Thymus (tissue), 11 donors: ENCODE results near the gene MYH1. TPM values are rescaled to one million over a fixed set of nuclear protein-coding genes. Genes with fewer than 3 reads are reported as not detected.
"Not testable (repeated sequence)": the region's sequence is repeated elsewhere in the genome, so short reads cannot be mapped to it uniquely, and the experiment has no call there.

Experiments used
- DNase-seq, 9 donors: peaks; one replicate each; pipeline ENCODE4 v3.0.0-alpha.2; 2013; ENCODE audit warnings: low spot score in 9 of 9, low read depth in 6 of 9, missing footprints in 1 of 9
- H3K27ac ChIP-seq, 2 donors: one replicate each; pipeline ENCODE4 v1.5.1; 2013; ENCODE audit warnings: control low read depth in 1 of 2, low read depth in 1 of 2, low read length in 1 of 2, mild to moderate bottlenecking in 1 of 2, moderate library complexity in 1 of 2
- H3K27me3 ChIP-seq, 2 donors: one replicate each; pipeline ENCODE4 v1.5.1; 2013; ENCODE audit warnings: low read length in 1 of 2; ENCODE audit not compliant: control insufficient read depth in 2 of 2, insufficient read depth in 1 of 2
- H3K36me3 ChIP-seq, 2 donors: one replicate each; pipeline ENCODE4 v1.5.1; 2013; ENCODE audit warnings: low read length in 1 of 2, mild to moderate bottlenecking in 1 of 2, moderate library complexity in 1 of 2; ENCODE audit not compliant: control insufficient read depth in 2 of 2, insufficient read depth in 2 of 2
- H3K4me1 ChIP-seq, 2 donors: one replicate each; pipeline ENCODE4 v1.5.1; 2013; ENCODE audit warnings: low read length in 2 of 2; ENCODE audit not compliant: control insufficient read depth in 2 of 2, insufficient read depth in 2 of 2
- H3K4me3 ChIP-seq, 2 donors: one replicate each; pipeline ENCODE4 v1.5.1; 2013; ENCODE audit warnings: low read length in 2 of 2, control low read depth in 1 of 2, mild to moderate bottlenecking in 1 of 2
- H3K9me3 ChIP-seq, 2 donors: one replicate each; pipeline ENCODE4 v1.5.1; 2013; ENCODE audit warnings: low read length in 1 of 2, mild to moderate bottlenecking in 1 of 2; ENCODE audit not compliant: control insufficient read depth in 2 of 2, insufficient read depth in 1 of 2
- WGBS: extraction: QIAGEN DNeasy Blood & Tissue Kit; methylation state at CpG from one replicate; pipeline ENCODE4 v1.1.7; 2013; 5-methylcytosine and 5-hydroxymethylcytosine counted together
- polyA plus RNA-seq: library from polyadenylated mRNA; stranded (reverse); fragments of 200-250 nt; gene quantifications from one replicate; pipeline ENCODE4 v1.2.3, GENCODE V29; 2013
- total RNA-seq: library from RNA; stranded (reverse); fragments of 120-200 nt; gene quantifications from one replicate; pipeline ENCODE4 v1.2.4, GENCODE V29; 2013
- donor health status: healthy.

Gene MYH1
- total and polyA plus RNA-seq, 2 donors: under 0.01 to 0.23 TPM

- not testable (repeated sequence) for H3K9me3 ChIP-seq, H3K27ac ChIP-seq, DNase-seq, H3K36me3 ChIP-seq, H3K4me3 ChIP-seq, H3K27me3 ChIP-seq, H3K4me1 ChIP-seq
- WGBS: 71% methylated on average over 5 of the region's 5 CpGs
Measured at GRCh38 chr17:10543486-10543885, 25.1 kb upstream of the MYH1 start.

- not testable (repeated sequence) for H3K4me1 ChIP-seq, H3K36me3 ChIP-seq, H3K9me3 ChIP-seq, DNase-seq, H3K4me3 ChIP-seq, H3K27me3 ChIP-seq, H3K27ac ChIP-seq
- WGBS: 96% methylated on average over 6 of the region's 6 CpGs
Measured at GRCh38 chr17:10541179-10541578, 22.8 kb upstream of the MYH1 start.

GRCh38 chr17:10532026-10532425 lies 13.7 kb upstream of the MYH1 start:
- no peak overlapping the region for H3K27ac ChIP-seq
- H3K36me3 ChIP-seq: no peaks in the 10 kb centered on the region
- no peak for DNase-seq
- no peaks in the 10 kb centered on the region for H3K4me1 ChIP-seq
- 90% methylated on average over 1 of the region's 1 CpG for WGBS
- no peaks in the 10 kb centered on the region for H3K9me3 ChIP-seq
- H3K4me3 ChIP-seq: no peak overlapping the region
- no peaks in the 10 kb centered on the region for H3K27me3 ChIP-seq

GRCh38 chr17:10527419-10527818 lies 9.1 kb upstream of the MYH1 start:
- Histone ChIP-seq H3K4me3 (no peak overlapping the region), H3K27ac (no peak overlapping the region), H3K9me3 (no peaks in the 10 kb centered on the region), H3K36me3 (no peaks in the 10 kb centered on the region), H3K27me3 (no peaks in the 10 kb centered on the region), H3K4me1 (no peaks in the 10 kb centered on the region)
- DNase-seq: no peak
- 95% methylated on average over 6 of the region's 6 CpGs for WGBS

GRCh38 chr17:10526517-10526916 lies 8.2 kb upstream of the MYH1 start:
- no peaks in the 10 kb centered on the region for H3K27me3 ChIP-seq
- no peaks in the 10 kb centered on the region for H3K36me3 ChIP-seq
- WGBS: 97% methylated on average over 11 of the region's 11 CpGs
- DNase-seq: no peak
- H3K4me1 ChIP-seq: no peaks in the 10 kb centered on the region
- H3K4me3 ChIP-seq: no peak overlapping the region
- no peak overlapping the region for H3K27ac ChIP-seq
- no peaks in the 10 kb centered on the region for H3K9me3 ChIP-seq

- H3K4me3 ChIP-seq: no peak overlapping the region
- no peaks in the 10 kb centered on the region for H3K9me3 ChIP-seq
- H3K27ac ChIP-seq: no peak overlapping the region
- no peaks in the 10 kb centered on the region for H3K27me3 ChIP-seq
- no peaks in the 10 kb centered on the region for H3K4me1 ChIP-seq
- WGBS: 96% methylated on average over 7 of the region's 7 CpGs
- no peaks in the 10 kb centered on the region for H3K36me3 ChIP-seq
- DNase-seq: no peak
Measured at GRCh38 chr17:10523064-10523463, 4.7 kb upstream of the MYH1 start.

GRCh38 chr17:10521949-10522348 lies 3.6 kb upstream of the MYH1 start:
- no peak overlapping the region for H3K4me3 ChIP-seq

GRCh38 chr17:10516638-10517037 lies 1.7 kb downstream of the MYH1 start:
- H3K36me3 ChIP-seq: no peaks in the 10 kb centered on the region
- no peaks in the 10 kb centered on the region for H3K9me3 ChIP-seq
- no peak overlapping the region for H3K4me3 ChIP-seq
- no peak overlapping the region for H3K27ac ChIP-seq
- H3K27me3 ChIP-seq: no peaks in the 10 kb centered on the region
- no peaks in the 10 kb centered on the region for H3K4me1 ChIP-seq
- DNase-seq: no peak

More at GRCh38 chr17:10521949-10522348, 3.6 kb upstream of the MYH1 start:
- Histone ChIP-seq H3K27ac (no peak overlapping the region), H3K9me3 (no peaks in the 10 kb centered on the region), H3K27me3 (no peaks in the 10 kb centered on the region), H3K4me1 (no peaks in the 10 kb centered on the region), H3K36me3 (no peaks in the 10 kb centered on the region)
- DNase-seq: no peak

- no peak overlapping the region for H3K4me3 ChIP-seq
- no peak for DNase-seq
- WGBS: 94% methylated on average over 7 of the region's 7 CpGs
- no peak overlapping the region for H3K27ac ChIP-seq
- no peaks in the 10 kb centered on the region for H3K4me1 ChIP-seq
- no peaks in the 10 kb centered on the region for H3K27me3 ChIP-seq
- no peaks in the 10 kb centered on the region for H3K9me3 ChIP-seq
- H3K36me3 ChIP-seq: no peaks in the 10 kb centered on the region
Measured at GRCh38 chr17:10516065-10516464, 2.3 kb downstream of the MYH1 start.
